Measurements from ENCODE around the gene ANKRD11. TPM values are rescaled to one million over a fixed set of nuclear protein-coding genes. Genes with fewer than 3 reads are reported as not detected.

Gene ANKRD11
- total RNA-seq, 4 donors from 2014 or later, result 75.6 to 183 (median 108) TPM

DNA sequence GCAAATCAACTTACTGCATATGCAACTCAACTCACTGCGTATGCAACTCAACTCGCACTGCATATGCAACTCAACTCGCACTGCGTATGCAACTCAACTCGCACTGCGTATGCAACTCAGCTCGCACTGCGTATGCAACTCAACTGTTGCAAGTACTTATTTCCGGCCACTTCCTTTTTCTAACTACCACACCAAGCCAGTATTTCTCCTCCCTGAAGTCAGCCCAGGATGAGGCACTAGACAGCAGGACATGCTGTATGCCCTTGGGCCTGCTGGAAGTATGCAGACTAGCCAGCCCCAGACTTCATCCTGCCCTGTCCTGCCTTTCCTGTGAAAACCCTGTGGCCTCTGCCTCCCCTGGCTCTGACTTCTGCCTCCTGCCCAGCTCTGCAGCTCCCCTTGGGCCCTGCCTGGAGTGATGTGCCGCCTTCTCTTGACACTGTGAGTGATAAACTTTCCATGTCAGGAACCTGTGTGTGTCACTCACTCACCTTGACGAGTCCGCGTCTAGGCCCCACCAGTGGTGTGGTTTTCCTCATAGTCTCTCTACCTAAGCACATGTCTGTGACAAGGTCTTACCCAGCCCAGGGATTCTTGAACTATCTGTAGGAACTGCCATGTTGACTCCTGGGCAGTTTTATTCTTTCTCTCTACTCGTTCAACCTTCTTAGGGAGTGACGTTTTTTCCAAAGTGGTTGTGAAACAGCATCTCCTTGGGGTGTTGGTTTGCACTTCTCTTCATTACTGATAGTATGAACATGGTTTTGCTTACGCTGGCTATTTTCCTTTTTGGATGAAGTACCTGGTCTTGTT lies 256.5 kb downstream of the ANKRD11 start:
- no peak for DNase-seq (ENCODE audit: low spot score in 2 of 2)
- TF ChIP-seq, protein P1, sequence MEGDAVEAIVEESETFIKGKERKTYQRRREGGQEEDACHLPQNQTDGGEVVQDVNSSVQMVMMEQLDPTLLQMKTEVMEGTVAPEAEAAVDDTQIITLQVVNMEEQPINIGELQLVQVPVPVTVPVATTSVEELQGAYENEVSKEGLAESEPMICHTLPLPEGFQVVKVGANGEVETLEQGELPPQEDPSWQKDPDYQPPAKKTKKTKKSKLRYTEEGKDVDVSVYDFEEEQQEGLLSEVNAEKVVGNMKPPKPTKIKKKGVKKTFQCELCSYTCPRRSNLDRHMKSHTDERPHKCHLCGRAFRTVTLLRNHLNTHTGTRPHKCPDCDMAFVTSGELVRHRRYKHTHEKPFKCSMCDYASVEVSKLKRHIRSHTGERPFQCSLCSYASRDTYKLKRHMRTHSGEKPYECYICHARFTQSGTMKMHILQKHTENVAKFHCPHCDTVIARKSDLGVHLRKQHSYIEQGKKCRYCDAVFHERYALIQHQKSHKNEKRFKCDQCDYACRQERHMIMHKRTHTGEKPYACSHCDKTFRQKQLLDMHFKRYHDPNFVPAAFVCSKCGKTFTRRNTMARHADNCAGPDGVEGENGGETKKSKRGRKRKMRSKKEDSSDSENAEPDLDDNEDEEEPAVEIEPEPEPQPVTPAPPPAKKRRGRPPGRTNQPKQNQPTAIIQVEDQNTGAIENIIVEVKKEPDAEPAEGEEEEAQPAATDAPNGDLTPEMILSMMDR (IDR thresholded peaks at IDR 0.05), result no peak
- 95 to 97% methylated on average over 16 of the region's 16 CpGs for WGBS, 2 donors
- no peak overlapping the region for H3K4me3 ChIP-seq (ENCODE audit: low read depth, poor library complexity, severe bottlenecking)
- intact Hi-C loops (cut with DNase I; ENCODE audit: low total_unique reads), result no loop called here

DNA sequence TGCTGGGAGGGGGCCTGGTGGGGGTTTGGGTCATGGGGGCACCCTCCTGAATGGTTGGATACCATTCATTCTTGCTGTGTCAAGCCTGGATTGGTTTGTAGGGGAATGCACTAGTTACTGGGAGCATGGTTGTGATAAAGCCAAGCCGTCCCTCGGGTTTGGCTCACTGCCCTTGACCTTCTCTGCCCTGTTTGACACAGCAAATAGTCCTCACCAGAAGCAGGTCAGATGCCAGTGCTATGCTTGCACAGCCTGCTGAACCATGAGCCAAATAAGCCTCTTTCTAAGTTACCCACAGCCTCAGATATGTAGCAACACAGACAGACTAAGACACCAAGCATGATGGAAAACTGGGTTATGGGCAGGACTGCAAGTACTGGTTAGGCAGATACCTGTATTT lies 258.3 kb downstream of the ANKRD11 start:
- no peak for TF ChIP-seq POLR2A (IDR thresholded peaks at IDR 0.05)
- TF ChIP-seq, protein P1 (IDR thresholded peaks at IDR 0.05), result no peak
- H3K4me3 ChIP-seq (ENCODE audit: low read depth, poor library complexity, severe bottlenecking), result no peak overlapping the region
- DNase-seq (ENCODE audit: low spot score in 2 of 2), result no peak
- intact Hi-C loops (cut with DNase I; ENCODE audit: low total_unique reads), result no loop called here
- 86 to 91% methylated on average over 2 of the region's 2 CpGs for WGBS, 2 donors

DNA sequence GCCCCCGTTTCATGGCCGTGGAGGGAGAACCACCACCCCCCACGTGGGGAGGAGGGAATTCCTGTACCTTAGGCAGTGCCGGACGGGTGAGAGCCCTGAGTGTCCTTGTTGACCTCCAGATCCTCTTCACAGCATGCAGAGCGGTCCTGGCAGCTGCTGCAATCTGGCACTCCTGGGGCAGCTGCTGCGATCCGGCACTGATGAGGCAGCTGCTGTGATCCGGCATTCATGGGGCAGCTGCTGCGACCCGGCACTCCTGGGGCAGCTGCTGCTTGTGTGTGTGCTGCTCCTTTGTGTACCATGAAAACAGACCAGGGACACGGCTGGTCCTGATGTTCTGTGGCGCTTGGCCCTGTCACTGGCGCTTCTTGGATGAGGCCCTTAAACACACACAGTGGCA lies 260.1 kb downstream of the ANKRD11 start:
- no peak for TF ChIP-seq POLR2A (IDR thresholded peaks at IDR 0.05)
- TF ChIP-seq, protein P1 (IDR thresholded peaks at IDR 0.05), result no peak
- WGBS, 2 donors, result 93 to 94% methylated on average over 10 to 11 of the region's 14 CpGs
- no peak for DNase-seq (ENCODE audit: low spot score in 2 of 2)
- no peak overlapping the region for H3K4me3 ChIP-seq (ENCODE audit: low read depth, poor library complexity, severe bottlenecking)
- intact Hi-C loops (cut with DNase I; ENCODE audit: low total_unique reads), result no loop called here

DNA sequence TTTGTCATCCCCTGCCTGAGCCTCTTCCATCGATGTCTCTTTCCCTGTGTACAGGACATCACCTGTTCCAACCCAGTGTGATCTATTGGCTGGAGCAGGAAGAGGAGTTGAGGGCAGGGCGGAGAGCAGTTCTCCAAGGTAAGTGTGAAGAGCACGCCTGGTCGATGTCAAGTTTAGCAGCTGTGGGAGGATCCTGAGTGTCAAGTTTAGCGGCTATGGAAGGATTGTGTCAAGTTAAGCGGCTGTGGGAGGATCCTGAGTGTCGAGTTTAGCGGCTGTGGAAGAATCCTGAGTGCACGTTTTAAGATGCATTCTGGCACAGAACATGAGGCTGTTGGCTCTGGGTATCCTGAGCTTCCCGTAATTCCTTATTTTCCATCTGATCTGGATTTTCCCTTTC lies 265.7 kb downstream of the ANKRD11 start:
- H3K4me3 ChIP-seq (ENCODE audit: low read depth, poor library complexity, severe bottlenecking), result no peak overlapping the region
- WGBS, 2 donors, result 92 to 97% methylated on average over 10 of the region's 10 CpGs
- intact Hi-C loops (cut with DNase I; ENCODE audit: low total_unique reads), result no loop called here
- DNase-seq (ENCODE audit: low spot score in 2 of 2), result no peak
- TF ChIP-seq, protein P1 (IDR thresholded peaks at IDR 0.05), result no peak
- TF ChIP-seq POLR2A (IDR thresholded peaks at IDR 0.05), result no peak

DNA sequence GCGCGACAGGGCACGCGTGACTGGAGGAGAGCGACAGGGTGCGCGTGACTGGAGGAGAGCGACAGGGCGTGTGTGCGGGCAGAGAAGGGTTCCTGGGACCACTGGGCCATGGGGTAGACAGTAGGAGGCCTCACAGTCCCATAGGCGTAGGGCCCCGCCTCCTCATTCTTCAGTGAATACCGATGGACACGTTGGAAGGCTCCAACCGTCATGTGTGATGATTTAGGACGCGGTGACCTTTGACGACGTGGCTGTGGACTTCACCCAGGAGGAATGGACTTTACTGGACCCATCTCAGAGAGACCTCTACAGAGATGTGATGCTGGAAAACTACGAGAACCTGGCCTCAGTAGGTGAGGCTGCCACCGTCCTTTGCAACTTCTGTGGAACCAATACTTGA lies 267.4 kb downstream of the ANKRD11 start:
- no peak for TF ChIP-seq POLR2A (IDR thresholded peaks at IDR 0.05)
- TF ChIP-seq, protein P1 (IDR thresholded peaks at IDR 0.05), result no peak
- intact Hi-C loops (cut with DNase I; ENCODE audit: low total_unique reads), result no loop called here
- DNase-seq (ENCODE audit: low spot score in 2 of 2), result no peak
- 92 to 96% methylated on average over 21 of the region's 21 CpGs for WGBS, 2 donors
- H3K4me3 ChIP-seq (ENCODE audit: low read depth, poor library complexity, severe bottlenecking), result no peak overlapping the region

DNA sequence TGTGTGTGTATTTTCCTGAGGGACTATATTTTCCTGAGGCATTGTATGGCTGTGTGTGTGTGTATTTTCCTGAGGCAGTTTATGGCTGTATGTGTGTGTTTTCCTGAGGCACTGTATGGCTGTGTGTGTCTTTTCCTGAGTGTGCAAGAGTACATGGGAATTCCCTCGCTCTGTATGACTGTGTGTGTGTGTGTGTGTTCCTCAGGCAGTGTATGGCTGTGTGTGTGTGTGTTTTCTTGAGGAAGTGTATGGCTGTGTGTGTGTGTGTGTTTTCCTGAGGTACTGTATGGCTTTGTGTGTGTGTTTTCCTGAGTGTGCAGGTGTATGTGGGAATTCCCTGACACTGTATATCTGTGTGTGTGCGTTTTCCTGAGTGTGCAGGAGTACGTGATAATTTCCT lies 268.8 kb downstream of the ANKRD11 start:
- no peak for TF ChIP-seq POLR2A (IDR thresholded peaks at IDR 0.05)
- TF ChIP-seq, protein P1 (IDR thresholded peaks at IDR 0.05), result peak in 1 of 3 donors; percentile 46
- H3K4me3 ChIP-seq (ENCODE audit: low read depth, poor library complexity, severe bottlenecking), result no peak overlapping the region
- WGBS, 2 donors, result 85 to 95% methylated on average over 3 of the region's 3 CpGs
- intact Hi-C loops (cut with DNase I; ENCODE audit: low total_unique reads), result no loop called here
- DNase-seq (ENCODE audit: low spot score in 2 of 2), result no peak
